GM21619 (cell line): ENCODE measurements around the gene TWSG1.
"Not testable (repeated sequence)": the region's sequence is repeated elsewhere in the genome, so short reads cannot be mapped to it uniquely, and the experiment has no call there.

Source experiments
- ATAC-seq: cut with Tn5 transposase; IDR thresholded peaks from one replicate; pipeline ENCODE4 v1.9.1; 2021; ENCODE audit not compliant: unreplicated experiment

TWSG1 gene

DNA sequence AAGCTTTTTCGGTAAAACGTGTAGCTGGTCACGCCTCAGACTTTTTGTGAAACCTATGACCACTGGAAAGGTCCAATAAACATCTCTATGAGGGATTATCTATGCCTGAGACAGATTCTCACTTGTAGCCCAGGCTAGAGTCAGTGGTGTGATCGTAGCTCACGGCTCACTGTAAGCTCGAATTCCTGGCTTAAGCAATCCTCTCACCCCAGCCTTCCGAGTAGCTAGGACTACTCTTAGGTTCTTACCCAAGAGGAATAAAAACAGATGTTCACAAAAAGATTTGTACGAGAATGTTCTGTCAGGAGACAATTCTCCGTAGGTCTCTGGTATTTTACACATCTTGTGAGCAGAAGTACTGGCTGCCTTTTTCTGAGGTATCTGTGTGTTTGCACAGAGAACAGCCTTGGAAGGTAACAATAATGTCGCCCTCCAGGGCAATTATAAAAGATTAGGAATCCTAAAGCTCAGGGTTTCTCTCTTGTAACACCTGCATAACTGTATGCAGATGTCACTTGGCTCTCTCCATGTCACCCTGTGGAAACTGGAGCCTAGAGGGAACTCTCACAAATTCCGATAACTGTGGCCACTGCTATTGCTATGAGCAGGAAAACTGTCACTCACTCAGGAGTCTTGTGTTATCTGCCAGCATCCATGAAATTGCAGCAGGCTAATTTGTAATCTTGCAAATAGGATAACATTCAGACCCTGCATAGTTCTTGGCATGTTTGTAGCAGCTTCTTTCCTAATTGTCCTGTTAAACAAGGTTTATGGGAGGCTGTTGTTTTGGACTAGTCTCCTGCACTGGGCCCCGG lies 115.2 kb downstream of the TWSG1 start:
- no peak for ATAC-seq

DNA sequence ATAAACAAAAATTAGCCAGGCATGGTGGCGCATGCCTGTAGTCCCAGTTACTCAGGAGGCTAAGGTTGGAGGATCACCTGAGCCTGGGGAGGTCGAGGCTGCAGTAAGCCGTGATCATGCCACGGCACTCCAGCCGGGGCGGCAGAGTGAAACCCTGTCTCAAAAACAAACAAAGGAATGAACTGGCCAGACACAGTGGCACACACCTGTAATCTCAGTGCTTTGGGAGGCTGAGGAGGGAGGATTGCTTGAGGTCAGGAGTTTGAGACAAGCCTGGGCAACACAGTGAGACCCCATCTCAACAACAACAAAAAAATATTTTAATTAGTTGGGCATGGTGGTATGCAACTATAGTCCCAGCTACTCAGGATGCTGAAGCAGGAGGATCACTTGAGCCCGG lies 116.3 kb downstream of the TWSG1 start:
- ATAC-seq: not testable (repeated sequence)
